HG03060 (cell line): Measurements from ENCODE around the gene SMIM30.
"Not testable (repeated sequence)": the region's sequence is repeated elsewhere in the genome, so short reads cannot be mapped to it uniquely, and the experiment has no call there.

Source experiments
- ATAC-seq: cut with Tn5 transposase; IDR thresholded peaks from one replicate; pipeline ENCODE4 v1.9.1; 2021; ENCODE audit warnings: low read depth, moderate number of reproducible peaks; ENCODE audit not compliant: unreplicated experiment

Gene SMIM30

GRCh38 chr7:113118074-113118959 is at the start of gene SMIM30:
Gene SMIM30, minus strand, starts transcription at chr7:113118554. Its CDS starts 976 bp downstream, at chr7:113117578.
- peak; percentile 94 for ATAC-seq

- ATAC-seq = not testable (repeated sequence)
Observed at GRCh38 chr7:113166176-113166575, 47.8 kb upstream of the SMIM30 start.

GRCh38 chr7:113161050-113161449 is 42.7 kb upstream of the SMIM30 start:
- ATAC-seq = no peak

GRCh38 chr7:113159746-113160339 is 41.5 kb upstream of the SMIM30 start:
- ATAC-seq = no peak

GRCh38 chr7:113158756-113159155 is 40.4 kb upstream of the SMIM30 start:
- ATAC-seq = no peak

GRCh38 chr7:113154117-113154516 is 35.8 kb upstream of the SMIM30 start:
- ATAC-seq = no peak

- no peak for ATAC-seq
Observed at GRCh38 chr7:113144817-113145216, 26.5 kb upstream of the SMIM30 start.

GRCh38 chr7:113143486-113144257 is 25.3 kb upstream of the SMIM30 start:
- ATAC-seq = peak; percentile 68

- ATAC-seq = no peak
Observed at GRCh38 chr7:113142385-113143119, 24.2 kb upstream of the SMIM30 start.

- ATAC-seq = no peak
Observed at GRCh38 chr7:113141803-113142202, 23.4 kb upstream of the SMIM30 start.

GRCh38 chr7:113140956-113141355 is 22.6 kb upstream of the SMIM30 start:
- ATAC-seq = no peak

- ATAC-seq = no peak
Observed at GRCh38 chr7:113137241-113137640, 18.9 kb upstream of the SMIM30 start.

GRCh38 chr7:113134025-113134424 is 15.7 kb upstream of the SMIM30 start:
- ATAC-seq = no peak

- ATAC-seq = no peak
Observed at GRCh38 chr7:113131367-113131766, 13.0 kb upstream of the SMIM30 start.

- no peak for ATAC-seq
Observed at GRCh38 chr7:113128031-113128430, 9.7 kb upstream of the SMIM30 start.

GRCh38 chr7:113125728-113126127 is 7.4 kb upstream of the SMIM30 start:
- no peak for ATAC-seq

GRCh38 chr7:113122744-113123143 is 4.4 kb upstream of the SMIM30 start:
- no peak for ATAC-seq

GRCh38 chr7:113120647-113121046 is 2.3 kb upstream of the SMIM30 start:
- ATAC-seq = no peak

- ATAC-seq = no peak
Observed at GRCh38 chr7:113119429-113119828, 1.1 kb upstream of the SMIM30 start.

- not testable (repeated sequence) for ATAC-seq
Observed at GRCh38 chr7:113117374-113117774, 980 bp downstream of the SMIM30 start.
